Measurements from ENCODE around the gene R3HDML.

- TF ChIP-seq, protein P1, sequence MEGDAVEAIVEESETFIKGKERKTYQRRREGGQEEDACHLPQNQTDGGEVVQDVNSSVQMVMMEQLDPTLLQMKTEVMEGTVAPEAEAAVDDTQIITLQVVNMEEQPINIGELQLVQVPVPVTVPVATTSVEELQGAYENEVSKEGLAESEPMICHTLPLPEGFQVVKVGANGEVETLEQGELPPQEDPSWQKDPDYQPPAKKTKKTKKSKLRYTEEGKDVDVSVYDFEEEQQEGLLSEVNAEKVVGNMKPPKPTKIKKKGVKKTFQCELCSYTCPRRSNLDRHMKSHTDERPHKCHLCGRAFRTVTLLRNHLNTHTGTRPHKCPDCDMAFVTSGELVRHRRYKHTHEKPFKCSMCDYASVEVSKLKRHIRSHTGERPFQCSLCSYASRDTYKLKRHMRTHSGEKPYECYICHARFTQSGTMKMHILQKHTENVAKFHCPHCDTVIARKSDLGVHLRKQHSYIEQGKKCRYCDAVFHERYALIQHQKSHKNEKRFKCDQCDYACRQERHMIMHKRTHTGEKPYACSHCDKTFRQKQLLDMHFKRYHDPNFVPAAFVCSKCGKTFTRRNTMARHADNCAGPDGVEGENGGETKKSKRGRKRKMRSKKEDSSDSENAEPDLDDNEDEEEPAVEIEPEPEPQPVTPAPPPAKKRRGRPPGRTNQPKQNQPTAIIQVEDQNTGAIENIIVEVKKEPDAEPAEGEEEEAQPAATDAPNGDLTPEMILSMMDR (IDR thresholded peaks at IDR 0.05; ENCODE audit: low read depth, low read length), result no peak
- TF ChIP-seq POLR2A (IDR thresholded peaks at IDR 0.05; ENCODE audit: extremely low read depth, insufficient read length), result no peak
- TF ChIP-seq, protein P2, sequence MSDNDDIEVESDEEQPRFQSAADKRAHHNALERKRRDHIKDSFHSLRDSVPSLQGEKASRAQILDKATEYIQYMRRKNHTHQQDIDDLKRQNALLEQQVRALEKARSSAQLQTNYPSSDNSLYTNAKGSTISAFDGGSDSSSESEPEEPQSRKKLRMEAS (IDR thresholded peaks at IDR 0.05; ENCODE audit: low read depth, low read length), result no peak
- no peak for TF ChIP-seq MYC (IDR thresholded peaks at IDR 0.05; ENCODE audit: low read depth, low read length)
Measured at GRCh38 chr20:44296011-44296410, 40.8 kb upstream of the R3HDML start.
